ENCODE results near the gene CHD9.
A peak's percentile ranks its signal among the peaks of the same experiment; 100 is the strongest.
"Not testable (repeated sequence)": the region's sequence is repeated elsewhere in the genome, so short reads cannot be mapped to it uniquely, and the experiment has no call there.

The CHD9 gene

DNA sequence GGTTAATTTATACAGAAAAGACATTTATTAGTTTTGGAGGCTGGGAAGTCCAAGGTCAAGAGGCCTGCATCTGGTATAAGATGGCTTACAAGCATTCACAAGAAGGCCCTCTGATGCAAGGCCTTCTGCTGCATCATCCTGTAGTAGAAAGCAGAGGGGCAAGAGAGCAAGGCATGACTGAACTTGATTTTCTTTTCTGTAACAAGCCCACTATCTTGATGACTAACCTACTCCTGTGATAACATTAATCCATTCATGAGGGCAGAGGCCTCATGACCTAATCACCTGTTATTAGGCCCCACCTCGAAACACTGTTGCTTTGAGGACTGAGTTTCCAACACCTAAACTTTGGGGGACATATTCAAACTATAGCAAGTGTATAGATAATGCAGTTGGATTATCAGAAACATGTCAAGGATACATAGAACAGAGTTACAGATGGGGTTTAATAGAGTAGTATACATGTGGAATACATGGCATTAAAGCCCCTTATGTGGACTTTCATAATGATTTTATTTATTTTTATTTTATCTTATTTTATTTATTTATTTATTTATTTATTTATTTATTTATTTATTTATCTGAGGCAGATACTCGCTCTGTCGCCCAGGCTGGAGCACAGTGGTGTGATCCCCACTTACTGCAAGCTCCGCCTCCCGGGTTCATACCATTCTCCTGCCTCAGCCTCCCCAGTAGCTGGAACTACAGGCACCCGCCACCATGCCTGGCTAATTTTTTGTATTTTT is 88.2 kb downstream of the CHD9 start:
- DNase-seq: no peak

GRCh38 chr16:53147500-53148065 is 92.8 kb downstream of the CHD9 start:
- DNase-seq: no peak

GRCh38 chr16:53150769-53151168 is 96.0 kb downstream of the CHD9 start:
- no peak for DNase-seq

DNA sequence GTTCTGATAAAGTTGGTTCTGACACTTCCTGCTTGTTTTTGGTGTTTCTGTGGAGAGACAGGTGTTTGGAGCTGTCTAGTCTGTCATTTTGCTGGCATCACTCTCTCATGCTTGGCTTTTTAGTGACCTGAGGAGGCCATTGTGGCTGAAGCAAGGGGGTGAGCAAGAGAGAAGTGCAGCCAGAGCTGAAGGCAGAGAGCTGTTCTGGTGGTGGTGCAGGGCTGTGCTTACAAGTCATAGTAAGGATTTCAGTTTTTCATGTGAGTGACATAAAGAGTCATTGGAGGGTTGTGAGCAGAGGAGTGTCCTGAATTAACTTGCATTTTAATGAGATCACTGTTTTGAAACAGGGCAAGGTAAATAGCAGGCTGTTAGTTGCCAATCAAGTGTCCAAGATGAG is 97.5 kb downstream of the CHD9 start:
- no peak for DNase-seq

DNA sequence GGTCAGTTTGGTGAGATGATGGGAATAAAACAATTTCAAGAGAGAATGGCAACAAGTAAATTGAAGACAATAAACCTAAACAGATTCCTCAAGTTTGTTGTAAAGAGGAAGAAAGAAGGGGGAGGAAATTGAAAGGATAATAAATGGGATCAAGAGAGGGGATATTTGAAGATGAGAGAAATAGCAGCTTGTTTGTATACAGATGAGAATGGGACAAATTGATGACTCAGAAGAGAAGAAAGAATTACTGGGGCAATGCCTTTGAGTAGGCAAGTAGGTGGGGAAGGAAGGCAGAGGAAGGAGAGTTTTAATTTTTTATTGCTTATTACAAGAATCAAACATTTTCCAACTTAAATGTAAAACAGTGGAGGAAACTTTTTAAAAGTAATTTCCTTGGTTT is 98.3 kb downstream of the CHD9 start:
- no peak for DNase-seq

DNA sequence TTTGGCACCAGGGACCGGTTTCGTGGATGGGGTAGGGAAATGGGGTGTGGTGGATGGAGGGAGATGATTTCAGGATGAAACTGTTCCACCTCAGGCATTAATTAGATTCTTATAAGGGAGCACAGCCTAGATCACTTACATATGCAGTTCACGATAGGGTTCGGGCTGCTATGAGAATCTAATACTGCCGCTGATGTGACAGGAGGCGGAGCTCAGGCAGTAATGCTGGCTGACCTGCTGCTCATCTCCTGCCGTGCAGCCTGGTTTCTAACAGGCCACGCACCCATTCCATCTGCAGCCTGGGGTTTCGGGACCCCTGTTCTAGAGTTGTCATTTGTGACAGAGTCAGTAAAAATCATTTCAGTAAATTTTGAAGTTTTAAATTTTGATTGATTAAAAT is 99.7 kb downstream of the CHD9 start:
- peak; percentile 19 for DNase-seq

DNA sequence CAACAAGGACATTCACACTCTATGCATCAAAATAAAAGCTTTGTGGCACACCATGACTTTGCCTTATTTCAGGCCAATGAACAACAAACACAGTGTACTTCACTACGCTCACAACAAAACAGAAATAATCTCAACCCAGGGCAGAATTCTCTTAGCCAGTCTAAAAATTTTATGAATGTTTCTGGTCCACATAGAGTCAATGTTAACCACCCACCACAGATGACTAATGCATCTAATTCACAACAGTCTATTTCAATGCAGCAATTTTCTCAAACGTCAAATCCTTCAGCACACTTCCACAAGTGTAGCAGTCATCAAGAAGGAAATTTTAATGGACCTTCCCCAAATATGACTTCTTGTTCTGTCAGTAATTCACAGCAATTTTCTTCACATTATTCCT is 101.7 kb downstream of the CHD9 start:
- no peak for DNase-seq

- DNase-seq: peak; percentile 26
These were observed 105.1 kb downstream of the CHD9 start for GRCh38 chr16:53159781-53160436.

DNA sequence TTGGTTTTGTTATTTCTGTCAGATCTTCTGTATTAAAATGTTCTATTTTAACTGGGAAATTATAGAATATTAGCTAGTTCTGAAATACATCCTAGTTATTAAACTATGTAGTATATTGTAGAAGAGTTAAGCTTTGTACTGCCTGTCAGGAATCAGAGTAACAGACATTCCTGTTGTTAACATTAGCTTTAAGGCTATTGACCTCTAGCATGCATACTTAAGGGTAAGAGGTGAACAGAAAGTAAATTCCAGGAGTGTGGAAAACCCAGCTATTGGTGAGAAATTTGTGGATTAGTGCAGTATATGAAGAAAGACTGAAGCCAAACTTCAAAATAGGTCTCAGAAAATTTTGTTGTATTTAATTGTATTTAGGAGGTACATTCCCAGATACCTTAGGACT is 111.3 kb downstream of the CHD9 start:
- DNase-seq: no peak

GRCh38 chr16:53168744-53169143 is 114.0 kb downstream of the CHD9 start:
- no peak for DNase-seq

GRCh38 chr16:53172517-53172916 is 117.7 kb downstream of the CHD9 start:
- no peak for DNase-seq

- DNase-seq: no peak
These were observed 120.3 kb downstream of the CHD9 start for GRCh38 chr16:53175118-53175517.

GRCh38 chr16:53176434-53176833 is 121.6 kb downstream of the CHD9 start:
- no peak for DNase-seq

DNA sequence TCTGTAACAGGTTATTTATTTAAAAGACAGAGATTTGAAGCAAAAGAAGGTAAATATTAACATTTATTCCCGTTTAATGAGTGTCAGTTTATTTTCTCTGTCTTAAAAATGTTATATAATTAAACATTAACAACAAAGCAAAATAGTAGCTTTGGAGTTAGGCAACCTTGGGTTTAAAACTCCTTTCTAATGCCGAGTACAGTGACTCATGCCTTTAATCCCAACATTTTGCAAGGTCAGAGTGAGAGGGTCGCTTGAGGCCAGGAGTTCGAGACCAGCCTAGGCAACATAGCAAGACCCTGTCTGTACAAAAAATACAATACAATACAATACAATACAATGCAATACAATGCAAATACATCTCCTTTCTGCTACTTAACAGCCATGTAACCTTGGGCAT is 128.7 kb downstream of the CHD9 start:
- no peak for DNase-seq

DNA sequence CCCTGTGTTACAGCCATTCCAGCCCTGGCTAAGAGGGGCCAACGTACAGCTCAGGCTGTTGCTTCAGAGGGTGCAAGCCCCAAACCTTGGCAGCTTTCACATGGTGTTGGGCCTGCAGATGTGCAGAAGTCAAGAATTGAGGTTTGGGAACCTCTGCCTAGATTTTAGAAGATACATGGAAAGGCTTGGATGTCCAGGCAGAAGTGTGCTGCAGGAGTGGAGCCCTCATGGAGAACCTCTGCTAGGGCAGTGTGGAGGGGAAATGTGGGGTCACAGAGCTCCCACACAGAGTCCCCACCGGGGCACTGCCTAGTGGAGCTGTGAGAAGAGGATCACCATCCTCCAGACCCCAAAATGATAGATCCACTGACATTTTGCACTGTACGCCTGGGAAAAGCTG is 130.9 kb downstream of the CHD9 start:
- DNase-seq: not testable (repeated sequence)

DNA sequence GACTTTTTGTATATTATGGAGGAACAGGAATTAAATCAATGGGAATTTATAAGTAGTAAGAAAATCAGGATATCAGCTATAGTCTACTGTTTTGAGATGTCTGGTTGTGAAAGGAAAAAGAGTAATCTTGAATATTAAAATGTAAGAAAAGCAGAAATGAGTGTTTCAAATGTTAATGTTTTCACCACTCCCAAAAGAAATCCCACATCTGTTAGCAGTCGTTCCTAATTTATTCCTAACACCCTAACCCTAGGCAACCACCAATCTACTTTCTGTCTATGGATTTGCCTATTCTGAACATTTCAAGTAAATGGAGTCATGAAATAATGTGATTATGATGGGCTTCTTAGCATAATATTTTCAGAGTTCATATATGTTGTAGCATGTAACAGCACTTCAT is 133.0 kb downstream of the CHD9 start:
- DNase-seq: no peak

- no peak for DNase-seq
These were observed 136.6 kb downstream of the CHD9 start for GRCh38 chr16:53191413-53191812.

- no peak for DNase-seq
These were observed 144.1 kb downstream of the CHD9 start for GRCh38 chr16:53198933-53199332.

DNA sequence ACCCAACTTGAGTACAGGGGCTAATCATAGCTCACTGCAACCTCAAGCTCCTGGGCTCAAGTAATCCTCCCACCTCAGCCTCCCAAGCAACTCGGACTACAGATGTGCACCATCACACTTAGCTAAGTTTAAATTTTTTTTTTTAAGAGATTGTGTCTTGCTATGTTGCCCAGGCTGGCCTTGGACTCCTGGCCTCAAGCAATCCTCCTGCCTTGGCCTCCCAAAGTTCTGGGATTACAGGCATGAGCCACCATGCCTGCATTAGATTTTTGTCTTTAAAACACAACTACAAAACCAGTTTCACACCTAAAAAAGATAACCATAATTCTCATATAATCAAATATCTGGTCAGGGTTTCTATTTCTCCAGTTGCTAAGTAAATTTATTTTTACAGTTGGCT is 147.1 kb downstream of the CHD9 start:
- DNase-seq: no peak

GRCh38 chr16:53202398-53202797 is 147.6 kb downstream of the CHD9 start:
- no peak for DNase-seq

DNA sequence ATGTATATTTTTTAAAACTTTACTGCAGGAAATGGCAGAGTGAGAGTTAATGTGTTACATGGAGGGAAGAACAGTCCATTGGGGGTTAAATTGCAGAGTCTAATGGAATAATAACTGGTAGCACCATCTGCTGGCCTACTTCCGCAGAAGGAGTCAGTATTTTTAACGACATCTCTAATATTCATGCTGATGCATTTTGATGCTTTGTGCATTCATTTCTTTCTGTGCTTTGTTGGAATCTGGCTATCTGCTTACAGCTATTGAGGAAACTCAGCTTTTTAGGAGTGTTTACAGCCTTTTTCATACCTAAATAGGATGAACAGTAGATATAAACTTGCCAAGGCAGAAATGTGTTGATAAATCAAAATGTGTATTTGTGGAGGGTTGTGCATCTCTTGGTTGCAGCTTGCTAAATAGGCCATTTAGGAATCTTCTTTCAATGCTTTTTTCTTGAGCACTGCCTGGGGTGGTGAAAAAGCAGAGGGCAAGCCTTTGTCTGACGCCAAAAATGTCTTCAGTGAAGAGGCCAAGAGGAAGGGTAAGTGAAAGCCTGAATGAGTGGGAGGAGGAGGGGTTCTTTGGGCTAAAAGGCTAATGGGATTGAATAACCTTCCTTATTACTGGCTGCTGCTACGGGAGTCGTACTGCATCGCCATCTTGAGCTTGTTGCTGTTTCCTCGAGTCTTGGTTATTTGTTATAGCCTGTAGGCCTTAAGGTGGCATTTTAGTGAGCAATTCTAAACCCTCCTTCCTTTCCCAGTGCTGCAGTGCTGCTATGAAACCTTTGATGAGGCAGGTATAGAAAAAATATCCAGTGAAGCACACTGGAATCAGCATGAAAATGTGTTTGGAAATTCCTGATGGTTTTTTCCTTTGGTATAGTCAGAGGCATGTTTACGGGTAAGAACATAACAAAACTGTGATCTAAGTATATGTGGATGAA is 153.3 kb downstream of the CHD9 start:
- DNase-seq: peak; percentile 91

DNA sequence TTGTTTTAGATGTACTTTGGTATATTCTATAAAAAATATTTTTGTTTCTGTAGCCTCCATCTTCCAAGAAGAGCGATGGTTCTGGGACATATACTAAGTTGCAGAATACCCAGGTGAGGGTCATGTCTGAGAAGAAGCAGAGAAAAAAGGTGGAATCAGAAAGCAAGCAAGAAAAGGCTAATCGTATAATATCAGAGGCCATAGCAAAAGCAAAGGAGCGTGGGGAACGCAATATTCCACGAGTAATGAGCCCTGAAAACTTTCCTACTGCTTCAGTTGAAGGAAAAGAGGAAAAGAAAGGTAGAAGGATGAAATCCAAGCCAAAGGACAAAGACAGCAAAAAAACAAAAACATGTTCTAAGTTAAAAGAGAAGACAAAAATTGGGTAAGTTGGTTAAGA is 154.6 kb downstream of the CHD9 start:
- no peak for DNase-seq

DNA sequence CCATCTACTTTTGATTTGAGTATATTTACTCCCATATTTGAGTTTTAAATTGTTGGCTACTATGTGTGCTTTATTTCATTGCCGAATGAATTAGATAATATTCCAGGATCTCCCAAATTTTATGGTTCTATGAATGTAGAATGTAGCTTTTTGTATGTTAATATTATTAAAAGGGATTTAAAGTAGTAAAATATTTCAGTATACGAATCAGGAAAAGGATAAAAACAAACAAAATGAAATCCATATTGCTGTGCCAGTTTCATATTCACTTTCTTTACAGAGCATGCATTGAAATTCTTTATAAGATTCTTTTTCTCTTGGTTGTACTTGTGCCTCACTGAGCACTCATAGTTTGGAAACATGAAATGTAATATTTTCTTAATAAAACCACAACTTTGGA is 155.1 kb downstream of the CHD9 start:
- DNase-seq: no peak

Data from retina (tissue), 1 donor.